IMR-90 (cell line): ENCODE data around the gene DAPK1.

ENCODE experiments used
- CHD1 ChIP-seq: IDR thresholded peaks from 2 replicates; pipeline ENCODE4 v1.6.1; 2012; ENCODE audit warnings: low read depth, low read length, improper control_type of control experiment
- FOS ChIP-seq: fragments of 150-350 bp; IDR thresholded peaks from 2 replicates; pipeline ENCODE4 v1.6.1; 2016; ENCODE audit warnings: low read depth, low read length
- NFE2L2 ChIP-seq: fragments of 150-350 bp; IDR thresholded peaks from 2 replicates; pipeline ENCODE4 v1.6.1; 2016; ENCODE audit warnings: low read depth, mild to moderate bottlenecking, low read length
- POLR2A ChIP-seq: IDR thresholded peaks from 2 replicates; pipeline ENCODE4 v1.6.1; 2012; ENCODE audit warnings: mild to moderate bottlenecking, low read depth, low read length
- TF ChIP-seq, protein P1 (sequence below): conservative IDR thresholded peaks from 2 replicates; pipeline ENCODE4 v1.5.1; 2012; ENCODE audit warnings: mild to moderate bottlenecking, low read depth, low read length, improper control_type of control experiment

DNA sequence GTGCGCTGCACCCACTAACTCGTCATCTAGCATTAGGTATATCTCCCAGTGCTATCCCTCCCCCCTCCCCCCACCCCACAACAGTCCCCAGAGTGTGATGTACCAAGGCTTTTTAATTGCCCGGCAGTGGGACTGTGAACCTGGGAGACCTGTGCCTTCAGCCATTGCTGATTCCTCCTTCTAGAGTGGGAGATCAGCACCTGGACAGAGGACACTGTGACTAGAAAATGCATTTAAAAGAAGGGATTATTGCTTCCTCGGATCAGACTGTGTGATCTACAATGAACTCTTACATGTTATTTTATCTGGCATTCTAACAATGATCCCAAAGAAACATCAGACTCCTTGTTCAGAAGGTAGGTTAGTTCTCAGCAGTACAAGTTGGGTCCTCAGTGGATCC, 254.2 kb downstream of the DAPK1 start:
- TF ChIP-seq, protein P1, sequence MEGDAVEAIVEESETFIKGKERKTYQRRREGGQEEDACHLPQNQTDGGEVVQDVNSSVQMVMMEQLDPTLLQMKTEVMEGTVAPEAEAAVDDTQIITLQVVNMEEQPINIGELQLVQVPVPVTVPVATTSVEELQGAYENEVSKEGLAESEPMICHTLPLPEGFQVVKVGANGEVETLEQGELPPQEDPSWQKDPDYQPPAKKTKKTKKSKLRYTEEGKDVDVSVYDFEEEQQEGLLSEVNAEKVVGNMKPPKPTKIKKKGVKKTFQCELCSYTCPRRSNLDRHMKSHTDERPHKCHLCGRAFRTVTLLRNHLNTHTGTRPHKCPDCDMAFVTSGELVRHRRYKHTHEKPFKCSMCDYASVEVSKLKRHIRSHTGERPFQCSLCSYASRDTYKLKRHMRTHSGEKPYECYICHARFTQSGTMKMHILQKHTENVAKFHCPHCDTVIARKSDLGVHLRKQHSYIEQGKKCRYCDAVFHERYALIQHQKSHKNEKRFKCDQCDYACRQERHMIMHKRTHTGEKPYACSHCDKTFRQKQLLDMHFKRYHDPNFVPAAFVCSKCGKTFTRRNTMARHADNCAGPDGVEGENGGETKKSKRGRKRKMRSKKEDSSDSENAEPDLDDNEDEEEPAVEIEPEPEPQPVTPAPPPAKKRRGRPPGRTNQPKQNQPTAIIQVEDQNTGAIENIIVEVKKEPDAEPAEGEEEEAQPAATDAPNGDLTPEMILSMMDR = no peak
- TF ChIP-seq POLR2A (no peak), CHD1 (no peak), NFE2L2 (no peak), FOS (no peak)
